ENCODE data around the gene RNPEP. TPM values are rescaled to one million over a fixed set of nuclear protein-coding genes. Genes with fewer than 3 reads are reported as not detected.
"Not testable (repeated sequence)": the region's sequence is repeated elsewhere in the genome, so short reads cannot be mapped to it uniquely, and the experiment has no call there.

The RNPEP gene
- total RNA-seq, 1 donor from 2014 or later: 42.1 TPM

DNA sequence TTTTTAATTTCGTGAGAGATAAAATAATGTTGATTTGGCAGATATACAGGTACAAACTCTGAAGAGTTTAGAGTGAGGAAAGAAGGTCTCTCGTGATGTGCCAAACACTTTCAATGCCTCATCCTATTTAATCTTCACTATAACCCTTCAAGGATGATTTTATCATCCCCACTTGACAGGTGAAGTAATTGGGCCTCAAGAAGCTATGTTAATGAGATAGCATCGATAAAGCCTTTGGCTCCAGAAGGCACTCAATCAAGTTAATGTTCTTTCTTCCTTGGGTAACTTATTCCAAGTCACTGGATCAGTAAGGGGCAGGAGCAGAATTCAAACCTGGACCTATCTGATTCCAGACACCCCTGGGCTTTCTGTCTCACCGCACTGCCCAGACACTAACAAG lies 43.3 kb upstream of the RNPEP start:
- H3K27me3 Mint-ChIP-seq (ENCODE audit: low read depth): no peaks in the 10 kb centered on the region
- TF ChIP-seq, protein P1, sequence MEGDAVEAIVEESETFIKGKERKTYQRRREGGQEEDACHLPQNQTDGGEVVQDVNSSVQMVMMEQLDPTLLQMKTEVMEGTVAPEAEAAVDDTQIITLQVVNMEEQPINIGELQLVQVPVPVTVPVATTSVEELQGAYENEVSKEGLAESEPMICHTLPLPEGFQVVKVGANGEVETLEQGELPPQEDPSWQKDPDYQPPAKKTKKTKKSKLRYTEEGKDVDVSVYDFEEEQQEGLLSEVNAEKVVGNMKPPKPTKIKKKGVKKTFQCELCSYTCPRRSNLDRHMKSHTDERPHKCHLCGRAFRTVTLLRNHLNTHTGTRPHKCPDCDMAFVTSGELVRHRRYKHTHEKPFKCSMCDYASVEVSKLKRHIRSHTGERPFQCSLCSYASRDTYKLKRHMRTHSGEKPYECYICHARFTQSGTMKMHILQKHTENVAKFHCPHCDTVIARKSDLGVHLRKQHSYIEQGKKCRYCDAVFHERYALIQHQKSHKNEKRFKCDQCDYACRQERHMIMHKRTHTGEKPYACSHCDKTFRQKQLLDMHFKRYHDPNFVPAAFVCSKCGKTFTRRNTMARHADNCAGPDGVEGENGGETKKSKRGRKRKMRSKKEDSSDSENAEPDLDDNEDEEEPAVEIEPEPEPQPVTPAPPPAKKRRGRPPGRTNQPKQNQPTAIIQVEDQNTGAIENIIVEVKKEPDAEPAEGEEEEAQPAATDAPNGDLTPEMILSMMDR (IDR thresholded peaks at IDR 0.05): no peak
- H3K4me1 Mint-ChIP-seq (ENCODE audit: low read depth): peaks cover 67% of the 10 kb centered on the region
- DNase-seq (ENCODE audit: low spot score): no peak
- peak overlapping the region; percentile 74 for H3K27ac Mint-ChIP-seq (ENCODE audit: unreplicated experiment)
- H3K36me3 Mint-ChIP-seq (ENCODE audit: low read depth): peaks cover 4% of the 10 kb centered on the region
- no peak overlapping the region for H3K4me3 Mint-ChIP-seq (ENCODE audit: unreplicated experiment)
- H3K9me3 Mint-ChIP-seq (ENCODE audit: low read depth): no peaks in the 10 kb centered on the region

DNA sequence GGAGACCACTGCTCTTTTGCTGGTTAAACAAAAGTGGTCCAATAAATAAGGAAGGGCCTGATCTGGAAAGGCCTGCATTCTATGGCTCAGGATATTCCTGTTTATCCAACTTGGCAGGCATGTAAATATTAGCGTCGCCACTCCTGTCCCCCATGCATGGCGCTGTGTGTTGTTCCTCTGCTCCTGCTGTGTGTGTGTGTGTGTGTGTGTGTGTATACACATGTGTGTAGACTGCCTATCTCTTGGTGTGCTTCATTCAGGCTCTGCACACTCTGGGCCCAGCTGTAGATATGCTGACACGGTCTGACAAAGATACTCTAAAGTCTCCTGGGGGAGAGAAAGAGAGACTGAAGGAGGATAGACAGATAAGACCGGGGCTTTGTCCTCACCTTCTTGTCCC lies 42.9 kb upstream of the RNPEP start:
- H3K36me3 Mint-ChIP-seq (ENCODE audit: low read depth): peaks cover 4% of the 10 kb centered on the region
- DNase-seq (ENCODE audit: low spot score): no peak
- peaks cover 67% of the 10 kb centered on the region for H3K4me1 Mint-ChIP-seq (ENCODE audit: low read depth)
- H3K9me3 Mint-ChIP-seq (ENCODE audit: low read depth): no peaks in the 10 kb centered on the region
- TF ChIP-seq, protein P1 (IDR thresholded peaks at IDR 0.05): no peak
- H3K27me3 Mint-ChIP-seq (ENCODE audit: low read depth): no peaks in the 10 kb centered on the region
- no peak overlapping the region for H3K4me3 Mint-ChIP-seq (ENCODE audit: unreplicated experiment)
- peak overlapping the region; percentile 62 for H3K27ac Mint-ChIP-seq (ENCODE audit: unreplicated experiment)

DNA sequence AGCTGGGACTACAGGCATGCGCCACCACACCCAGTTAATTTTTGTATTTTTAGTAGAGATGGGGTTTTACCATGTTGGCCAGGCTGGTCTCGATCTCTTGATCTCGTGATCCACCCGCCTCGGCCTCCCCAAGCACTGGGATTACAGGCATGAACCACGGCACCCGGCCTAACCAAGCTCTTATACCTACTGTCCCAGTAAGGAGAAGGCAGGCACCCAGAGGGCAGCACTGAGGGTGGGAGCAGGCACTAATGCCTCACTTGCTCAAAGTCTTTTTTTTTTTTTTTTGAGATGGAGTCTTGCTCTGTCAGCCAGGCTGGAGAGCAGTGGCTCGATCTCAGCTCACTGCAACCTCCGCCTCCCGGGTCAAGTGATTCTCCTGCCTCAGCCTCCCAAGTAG lies 42.1 kb upstream of the RNPEP start:
- H3K4me3 Mint-ChIP-seq (ENCODE audit: unreplicated experiment); DNase-seq (ENCODE audit: low spot score); H3K36me3 Mint-ChIP-seq (ENCODE audit: low read depth); H3K27ac Mint-ChIP-seq (ENCODE audit: unreplicated experiment); H3K27me3 Mint-ChIP-seq (ENCODE audit: low read depth); H3K9me3 Mint-ChIP-seq (ENCODE audit: low read depth): not testable (repeated sequence)
- H3K4me1 Mint-ChIP-seq (ENCODE audit: low read depth): peaks cover 68% of the 10 kb centered on the region

DNA sequence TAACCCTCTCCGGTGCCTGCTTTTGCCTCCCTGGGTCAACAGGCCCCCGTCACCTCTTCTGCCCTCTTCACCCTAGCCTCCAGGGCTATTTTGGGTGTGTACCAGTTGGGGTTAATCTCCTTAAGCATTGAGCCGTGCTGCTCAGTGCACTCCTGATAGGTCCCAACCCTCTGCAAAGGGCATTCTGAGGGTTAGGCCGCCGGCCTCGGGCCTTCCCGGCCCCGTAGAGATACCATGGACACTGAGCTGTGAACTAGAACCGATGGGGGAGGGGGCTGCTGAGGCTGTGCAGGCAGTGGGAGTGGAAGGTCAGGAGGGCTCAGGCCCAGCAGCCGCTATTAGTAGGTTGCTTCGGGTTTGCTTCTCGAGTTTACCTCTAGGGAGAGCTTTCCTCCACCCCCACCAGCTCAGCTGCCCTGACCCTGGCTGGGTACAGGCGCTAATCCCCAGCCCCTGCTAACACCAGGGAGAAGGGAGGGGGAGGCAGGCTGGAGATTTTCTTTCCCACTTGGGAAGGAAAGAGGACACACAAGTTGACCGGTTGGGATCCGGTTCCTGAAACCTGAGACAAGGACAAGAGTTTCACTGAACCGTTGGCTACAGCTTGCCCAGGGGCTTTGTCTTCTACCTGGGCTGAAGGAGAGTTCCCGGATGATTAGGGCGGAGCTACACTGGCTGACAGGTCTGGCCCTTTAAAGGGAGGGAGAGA lies 40.9 kb upstream of the RNPEP start:
- Mint-ChIP-seq H3K27ac (ENCODE audit: unreplicated experiment) (peak overlapping the region; percentile 79), H3K4me1 (ENCODE audit: low read depth) (peaks cover 77% of the 10 kb centered on the region), H3K4me3 (ENCODE audit: unreplicated experiment) (peak overlapping the region; percentile 53), H3K36me3 (ENCODE audit: low read depth) (no peaks in the 10 kb centered on the region), H3K9me3 (ENCODE audit: low read depth) (no peaks in the 10 kb centered on the region), H3K27me3 (ENCODE audit: low read depth) (no peaks in the 10 kb centered on the region)
- no peak for DNase-seq (ENCODE audit: low spot score)
- TF ChIP-seq, protein P1 (IDR thresholded peaks at IDR 0.05): no peak

DNA sequence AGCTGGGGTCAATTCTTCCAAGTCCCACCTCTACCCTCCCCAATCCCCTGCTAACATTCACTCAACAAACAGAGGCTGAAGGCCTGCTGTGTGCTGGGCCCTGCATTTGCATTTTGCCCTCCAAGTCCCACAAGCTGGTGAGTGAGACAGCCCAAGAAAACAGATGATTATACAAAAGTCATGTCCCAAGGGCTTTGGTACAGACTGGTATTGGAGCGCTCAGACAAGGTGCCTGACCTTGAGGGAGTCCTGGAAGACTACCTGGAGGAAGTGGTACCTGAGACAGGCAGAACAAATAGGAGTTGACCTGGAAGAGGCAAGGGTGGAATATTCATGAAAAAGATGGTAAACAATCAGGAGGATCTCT lies 40.3 kb upstream of the RNPEP start:
- Mint-ChIP-seq H3K27me3 (ENCODE audit: low read depth) (no peaks in the 10 kb centered on the region), H3K27ac (ENCODE audit: unreplicated experiment) (peak overlapping the region; percentile 79), H3K36me3 (ENCODE audit: low read depth) (no peaks in the 10 kb centered on the region), H3K4me1 (ENCODE audit: low read depth) (peaks cover 82% of the 10 kb centered on the region), H3K4me3 (ENCODE audit: unreplicated experiment) (peak overlapping the region; percentile 53), H3K9me3 (ENCODE audit: low read depth) (no peaks in the 10 kb centered on the region)
- TF ChIP-seq, protein P1 (IDR thresholded peaks at IDR 0.05): no peak
- DNase-seq (ENCODE audit: low spot score): no peak

DNA sequence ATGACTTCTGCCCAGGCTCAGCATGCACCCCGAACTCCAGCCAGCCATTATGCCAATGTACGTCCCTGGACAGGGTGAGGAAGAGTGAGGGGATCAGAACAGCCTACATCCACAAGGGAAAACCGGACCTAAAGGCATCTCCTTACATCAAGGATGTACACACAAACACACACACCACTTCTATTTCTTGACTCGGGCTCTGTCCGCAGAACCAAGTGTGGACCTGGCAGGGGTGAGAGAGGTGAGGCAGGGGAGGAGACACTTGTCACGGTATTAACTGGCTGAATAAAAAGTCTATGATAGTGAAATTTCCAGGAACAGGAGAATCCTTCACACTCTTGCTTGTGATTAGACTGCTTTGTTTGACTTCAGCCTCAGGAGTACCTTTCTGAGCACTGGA lies 38.4 kb upstream of the RNPEP start:
- Mint-ChIP-seq H3K4me1 (ENCODE audit: low read depth) (peaks cover 74% of the 10 kb centered on the region), H3K27me3 (ENCODE audit: low read depth) (no peaks in the 10 kb centered on the region), H3K36me3 (ENCODE audit: low read depth) (no peaks in the 10 kb centered on the region), H3K9me3 (ENCODE audit: low read depth) (no peaks in the 10 kb centered on the region), H3K27ac (ENCODE audit: unreplicated experiment) (peak overlapping the region; percentile 24), H3K4me3 (ENCODE audit: unreplicated experiment) (peak overlapping the region; percentile 88)
- TF ChIP-seq, protein P1 (IDR thresholded peaks at IDR 0.05): no peak
- DNase-seq (ENCODE audit: low spot score): no peak

All from chondrocyte (in vitro differentiated cells).